LNCaP clone FGC (cell line): ENCODE measurements around the gene CNGB1.

Experiments
- DNase-seq: peaks from one replicate; pipeline ENCODE4 v3.0.0-alpha.2; 2011; ENCODE audit warnings: low read depth
- H3K4me3 ChIP-seq: 2 replicates; pipeline ENCODE4 v1.5.1; 2011; ENCODE audit warnings: mild to moderate bottlenecking, low read depth, low read length, control low read depth
- TF ChIP-seq, protein P1 (sequence below): IDR thresholded peaks from 2 replicates; pipeline ENCODE4 v1.5.1; 2012; ENCODE audit warnings: mild to moderate bottlenecking; ENCODE audit not compliant: control insufficient read depth, insufficient read depth; ENCODE audit errors: extremely low read depth

Gene CNGB1

DNA sequence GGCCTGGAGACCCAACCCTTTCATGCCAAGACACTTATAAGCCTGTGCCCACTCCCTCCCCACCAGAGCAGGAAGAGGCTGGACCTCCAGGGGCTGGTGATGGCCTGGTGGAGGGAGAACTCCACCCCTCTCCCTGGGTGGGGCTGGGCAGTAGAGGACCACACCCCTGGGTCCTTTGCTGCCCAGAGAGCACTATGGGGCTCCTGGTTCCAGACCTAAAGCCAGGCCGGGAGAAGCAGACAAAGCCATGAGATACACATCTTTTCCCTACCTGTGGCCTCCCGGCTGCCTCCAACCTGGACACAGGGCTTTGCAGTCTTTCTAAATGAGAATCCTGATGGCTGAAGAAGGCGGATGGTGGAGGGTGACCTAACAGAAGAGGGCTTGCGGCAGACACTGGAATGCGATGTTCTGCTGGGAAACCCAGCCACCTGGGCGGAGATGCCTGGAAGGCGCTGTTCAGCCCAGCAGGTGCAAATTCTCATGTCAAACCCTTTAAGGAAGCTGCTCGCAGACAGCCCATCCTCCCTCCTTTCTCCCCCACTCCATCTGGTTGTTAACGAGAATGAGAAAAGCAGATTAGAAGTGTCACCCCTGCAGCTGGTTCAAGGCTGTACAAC lies 124.7 kb downstream of the CNGB1 start:
- TF ChIP-seq, protein P1, sequence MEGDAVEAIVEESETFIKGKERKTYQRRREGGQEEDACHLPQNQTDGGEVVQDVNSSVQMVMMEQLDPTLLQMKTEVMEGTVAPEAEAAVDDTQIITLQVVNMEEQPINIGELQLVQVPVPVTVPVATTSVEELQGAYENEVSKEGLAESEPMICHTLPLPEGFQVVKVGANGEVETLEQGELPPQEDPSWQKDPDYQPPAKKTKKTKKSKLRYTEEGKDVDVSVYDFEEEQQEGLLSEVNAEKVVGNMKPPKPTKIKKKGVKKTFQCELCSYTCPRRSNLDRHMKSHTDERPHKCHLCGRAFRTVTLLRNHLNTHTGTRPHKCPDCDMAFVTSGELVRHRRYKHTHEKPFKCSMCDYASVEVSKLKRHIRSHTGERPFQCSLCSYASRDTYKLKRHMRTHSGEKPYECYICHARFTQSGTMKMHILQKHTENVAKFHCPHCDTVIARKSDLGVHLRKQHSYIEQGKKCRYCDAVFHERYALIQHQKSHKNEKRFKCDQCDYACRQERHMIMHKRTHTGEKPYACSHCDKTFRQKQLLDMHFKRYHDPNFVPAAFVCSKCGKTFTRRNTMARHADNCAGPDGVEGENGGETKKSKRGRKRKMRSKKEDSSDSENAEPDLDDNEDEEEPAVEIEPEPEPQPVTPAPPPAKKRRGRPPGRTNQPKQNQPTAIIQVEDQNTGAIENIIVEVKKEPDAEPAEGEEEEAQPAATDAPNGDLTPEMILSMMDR = no peak
- no peak for DNase-seq
- H3K4me3 ChIP-seq = no peak overlapping the region

DNA sequence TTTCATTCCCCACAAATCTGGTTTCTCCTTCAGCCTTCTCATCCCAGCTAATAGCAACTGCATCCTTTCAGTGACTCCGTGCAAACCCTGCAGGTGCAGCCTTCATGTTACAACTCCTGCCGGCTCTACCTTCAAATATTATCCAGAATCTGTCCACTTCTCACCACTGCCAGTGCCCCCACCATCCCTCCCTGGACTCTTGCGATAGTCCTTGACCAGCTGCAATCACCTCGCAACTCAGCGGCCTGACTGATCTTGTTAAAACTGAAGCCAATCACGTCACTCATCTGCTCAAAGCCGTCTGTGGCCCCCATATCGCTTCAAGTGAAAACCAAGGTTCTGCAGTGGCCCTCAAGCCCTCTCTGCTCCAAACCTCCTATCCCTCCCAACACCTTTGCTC lies 125.8 kb downstream of the CNGB1 start:
- no peak for DNase-seq
- no peak overlapping the region for H3K4me3 ChIP-seq
- TF ChIP-seq, protein P1 = no peak

DNA sequence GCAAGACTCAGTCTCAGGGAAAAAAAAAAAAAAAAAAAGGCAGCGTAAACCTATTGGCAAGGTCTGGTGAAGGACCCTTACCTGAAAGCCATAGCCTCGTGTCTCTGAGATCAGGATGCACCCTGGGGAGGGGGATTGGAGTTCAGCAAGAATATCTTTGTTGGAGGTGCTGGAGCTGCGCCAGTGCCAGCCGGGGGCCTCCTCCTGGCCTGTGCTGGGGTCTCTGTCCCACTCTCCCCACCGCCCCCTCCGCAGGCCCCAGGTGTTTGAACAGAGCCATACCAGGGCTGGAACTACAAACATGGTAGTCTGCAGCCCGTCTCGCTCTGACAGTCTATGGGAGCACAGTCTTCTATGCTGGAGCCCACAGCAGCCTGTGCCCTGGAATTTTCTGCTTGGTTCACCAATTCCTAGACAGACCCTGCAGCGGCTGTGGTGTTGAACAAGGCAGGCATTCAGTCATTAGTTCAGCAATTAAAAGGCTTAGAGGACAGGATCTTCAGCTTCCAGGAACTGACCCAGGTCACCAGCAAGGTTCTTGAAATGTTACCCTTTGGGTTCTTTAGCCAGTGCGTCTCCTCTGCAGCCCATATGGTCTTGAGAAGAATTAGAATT lies 126.4 kb downstream of the CNGB1 start:
- H3K4me3 ChIP-seq = no peak overlapping the region
- TF ChIP-seq, protein P1 = no peak
- no peak for DNase-seq

DNA sequence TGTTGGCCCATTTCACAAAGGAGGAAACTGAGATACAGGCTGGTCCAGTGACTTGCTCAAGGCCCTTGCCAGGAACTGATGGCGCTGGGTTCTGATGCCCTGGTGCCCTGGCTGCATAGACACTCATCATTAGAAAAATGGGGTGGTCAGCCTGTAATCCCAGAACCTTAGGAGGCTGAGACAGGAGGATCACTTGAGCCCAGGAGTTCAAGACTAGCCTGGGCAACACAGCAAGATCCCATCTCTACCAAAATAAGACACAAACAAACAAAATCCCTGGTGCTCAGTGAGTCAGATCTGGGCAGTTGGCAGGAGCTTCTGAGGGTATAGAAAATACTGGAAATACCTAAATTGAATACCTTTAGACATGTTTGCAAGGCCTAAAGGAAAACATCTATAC lies 127.5 kb downstream of the CNGB1 start:
- TF ChIP-seq, protein P1 = no peak

DNA sequence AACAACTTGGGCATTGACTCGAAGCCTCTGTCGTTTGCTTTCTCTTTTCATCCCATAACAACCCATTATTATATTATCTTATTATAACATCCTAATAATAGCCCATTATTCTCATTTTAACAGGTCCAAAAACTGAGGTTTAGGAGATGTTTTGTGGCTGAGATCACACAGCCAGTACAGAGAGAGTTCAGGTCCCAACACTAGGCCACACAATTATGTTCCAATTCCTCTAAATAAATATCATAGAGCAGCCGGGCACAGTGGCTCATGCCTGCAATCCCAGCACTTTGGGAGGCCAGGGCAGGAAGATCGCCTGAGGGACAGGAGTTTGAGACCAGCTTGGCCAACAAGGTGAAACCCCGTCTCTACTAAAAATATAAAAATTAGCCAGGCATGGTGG lies 128.3 kb downstream of the CNGB1 start:
- H3K4me3 ChIP-seq = no peak overlapping the region
- TF ChIP-seq, protein P1 = no peak

More for the DNA sequence above, 127.5 kb downstream of the CNGB1 start:
- no peak for DNase-seq
- no peak overlapping the region for H3K4me3 ChIP-seq

DNA sequence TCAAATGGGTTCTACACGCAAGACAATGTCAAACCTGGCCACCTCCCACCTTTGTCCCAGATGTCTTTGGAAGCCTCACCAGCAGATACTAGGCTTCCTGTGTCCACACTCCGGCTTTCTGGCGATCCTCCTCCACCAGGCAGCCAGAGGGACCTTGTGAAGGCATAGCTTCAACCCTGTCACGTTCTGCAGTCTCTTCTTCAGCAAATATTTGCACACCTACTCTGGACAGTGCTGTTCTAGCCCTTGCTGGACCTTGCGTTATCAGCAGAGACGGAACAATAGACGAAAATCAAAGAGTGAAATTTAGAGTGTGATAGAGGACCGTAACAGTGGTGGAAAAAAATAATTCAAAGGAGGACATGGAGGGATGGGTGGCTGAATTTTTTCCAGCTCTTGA lies 130.1 kb downstream of the CNGB1 start:
- TF ChIP-seq, protein P1 = no peak
- H3K4me3 ChIP-seq = no peak overlapping the region
- no peak for DNase-seq

More for the DNA sequence above, 128.3 kb downstream of the CNGB1 start:
- no peak for DNase-seq

DNA sequence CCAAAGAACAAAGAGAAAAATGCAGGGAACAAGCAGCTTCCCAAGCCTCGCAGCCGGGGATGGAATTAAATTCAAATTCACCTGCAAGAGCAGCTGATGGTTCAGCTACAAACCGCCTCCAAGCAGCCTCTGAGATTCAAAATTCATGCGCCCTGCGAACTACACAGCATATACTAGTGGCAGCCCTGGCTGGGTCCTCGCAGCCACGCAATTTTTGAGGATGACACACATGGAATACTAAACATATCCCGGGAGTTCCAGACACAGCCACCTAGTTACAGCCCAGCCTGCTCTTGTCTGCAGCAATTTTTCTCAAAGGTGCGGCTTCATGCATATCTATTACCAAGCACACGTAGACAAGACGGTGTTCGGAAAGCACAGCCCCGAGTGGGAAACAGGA lies 132.8 kb downstream of the CNGB1 start:
- H3K4me3 ChIP-seq = no peak overlapping the region
- TF ChIP-seq, protein P1 = no peak
- DNase-seq = no peak
